IMR-90 (cell line): ENCODE measurements around the gene LRRC56. TPM values are rescaled to one million over a fixed set of nuclear protein-coding genes. Genes with fewer than 3 reads are reported as not detected.

Source experiments
- ATAC-seq: fragments of 200-7000 bp; cut with Tn5 transposase; 2 replicates; pipeline ENCODE4 v1.9.1; 2020; ENCODE audit warnings: low read depth, mild to moderate bottlenecking, moderate library complexity
- BruUV-seq: library from RNA; stranded (reverse); fragments of 400-500 nt; replicated peaks from 2 replicates; lab custom pipeline; 2021; lab: Mats Ljungman, UMichigan
- CTCF ChIA-PET: fragments of 300-600 bp; formaldehyde crosslinking; extraction: SDS; loops from one replicate; lab custom pipeline; 2021; ENCODE audit warnings: antibody characterized with exemption; lab: Yijun Ruan, JAX
- POLR2A ChIA-PET: fragments of 300-600 bp; sonication (Branson Sonifier 250); formaldehyde crosslinking; loops from one replicate; lab custom pipeline; 2022; ENCODE audit warnings: antibody characterized with exemption; ENCODE audit not compliant: unreplicated experiment; lab: Charles Lee
- DNase-seq: peaks from one replicate; pipeline ENCODE4 v3.0.0; 2013
- H2AFZ ChIP-seq: replicated peaks from 2 replicates; pipeline ENCODE3; 2013; ENCODE audit warnings: low read length, mild to moderate bottlenecking; ENCODE audit not compliant: poor library complexity
- H2AK5ac ChIP-seq: 2 replicates; pipeline ENCODE4 v1.6.1; 2013; ENCODE audit warnings: low read depth, low read length, inconsistent platforms
- H2AK9ac ChIP-seq: replicated peaks from 2 replicates; pipeline ENCODE3; 2013; ENCODE audit warnings: mild to moderate bottlenecking, low read depth, low read length, moderate library complexity; ENCODE audit not compliant: poor library complexity
- H2BK120ac ChIP-seq: 2 replicates; pipeline ENCODE4 v1.6.1; 2013; ENCODE audit warnings: low read depth, low read length, inconsistent platforms
- H2BK15ac ChIP-seq: 3 replicates; pipeline ENCODE4 v1.6.1; 2013; ENCODE audit warnings: low read depth, low read length, inconsistent platforms
- H2BK20ac ChIP-seq: 2 replicates; pipeline ENCODE4 v1.6.1; 2013; ENCODE audit warnings: low read depth, mild to moderate bottlenecking, inconsistent platforms, low read length, moderate library complexity
- H2BK5ac ChIP-seq: 2 replicates; pipeline ENCODE4 v1.6.1; 2013; ENCODE audit warnings: mild to moderate bottlenecking, low read depth, low read length, inconsistent platforms; ENCODE audit not compliant: poor library complexity, severe bottlenecking
- H3K14ac ChIP-seq: replicated peaks from 2 replicates; pipeline ENCODE4 v1.6.1; 2013; ENCODE audit warnings: low read depth, low read length, inconsistent platforms
- H3K18ac ChIP-seq: 2 replicates; pipeline ENCODE4 v1.6.1; 2013; ENCODE audit warnings: low read depth, low read length, control low read depth
- H3K23ac ChIP-seq: 2 replicates; pipeline ENCODE4 v1.6.1; 2013; ENCODE audit warnings: low read depth, low read length, inconsistent platforms
- H3K27ac ChIP-seq: 2 replicates; pipeline ENCODE4 v1.5.1; 2013; ENCODE audit warnings: mild to moderate bottlenecking, control low read depth, low read length; ENCODE audit not compliant: insufficient read depth
- H3K27me3 ChIP-seq: 2 replicates; pipeline ENCODE4 v1.6.1; 2013; ENCODE audit warnings: low read length; ENCODE audit not compliant: control insufficient read depth, insufficient read depth
- H3K36me3 ChIP-seq: 2 replicates; pipeline ENCODE4 v1.6.1; 2013; ENCODE audit warnings: low read length, mixed read lengths; ENCODE audit not compliant: control insufficient read depth, insufficient read depth
- H3K4ac ChIP-seq: 2 replicates; pipeline ENCODE4 v1.6.1; 2013; ENCODE audit warnings: low read depth, low read length, inconsistent platforms
- H3K4me1 ChIP-seq: 2 replicates; pipeline ENCODE4 v1.6.1; 2013; ENCODE audit warnings: low read length, mixed read lengths; ENCODE audit not compliant: control insufficient read depth, insufficient read depth
- H3K4me2 ChIP-seq: 2 replicates; pipeline ENCODE4 v1.6.1; 2013; ENCODE audit warnings: low read depth, mild to moderate bottlenecking, control low read depth, low read length, moderate library complexity
- H3K4me3 ChIP-seq: 2 replicates; pipeline ENCODE4 v1.5.1; 2013; ENCODE audit warnings: low read depth, mild to moderate bottlenecking, control low read depth, low read length, moderate library complexity; ENCODE audit not compliant: insufficient read depth
- H3K56ac ChIP-seq: 2 replicates; pipeline ENCODE4 v1.6.1; 2013; ENCODE audit warnings: low read length, inconsistent platforms; ENCODE audit not compliant: insufficient read depth; ENCODE audit errors: extremely low read depth
- H3K79me1 ChIP-seq, 2 experiments: 2 replicates each; pipeline ENCODE4 v1.6.1; 2013; ENCODE audit warnings: low read length in 2 of 2, inconsistent platforms in 1 of 2, low read depth in 1 of 2
- H3K9ac ChIP-seq: 2 replicates; pipeline ENCODE4 v1.6.1; 2013; ENCODE audit warnings: low read depth, low read length, control low read depth
- H3K9me1 ChIP-seq: 2 replicates; pipeline ENCODE4 v1.6.1; 2013; ENCODE audit warnings: low read length, inconsistent platforms; ENCODE audit not compliant: insufficient read depth
- H3K9me3 ChIP-seq: 2 replicates; pipeline ENCODE4 v1.6.1; 2013; ENCODE audit warnings: low read length; ENCODE audit not compliant: control insufficient read depth, insufficient read depth
- H4K20me1 ChIP-seq: 2 replicates; pipeline ENCODE4 v1.6.1; 2013; ENCODE audit warnings: low read length, inconsistent platforms; ENCODE audit not compliant: insufficient read depth
- H4K5ac ChIP-seq: 2 replicates; pipeline ENCODE4 v1.6.1; 2013; ENCODE audit warnings: mild to moderate bottlenecking, low read depth, low read length, control low read depth
- H4K8ac ChIP-seq, 2 experiments: 2 replicates each; pipeline ENCODE4 v1.6.1; 2013; ENCODE audit warnings: low read depth in 2 of 2, low read length in 2 of 2, control low read depth in 1 of 2, inconsistent platforms in 1 of 2
- H4K91ac ChIP-seq: 2 replicates; pipeline ENCODE4 v1.6.1; 2013; ENCODE audit warnings: low read depth, low read length, inconsistent platforms; ENCODE audit not compliant: insufficient read depth
- CHD1 ChIP-seq: IDR thresholded peaks from 2 replicates; pipeline ENCODE4 v1.6.1; 2012; ENCODE audit warnings: low read depth, low read length, improper control_type of control experiment
- CTCF ChIP-seq: conservative IDR thresholded peaks from 2 replicates; pipeline ENCODE4 v1.5.1; 2012; ENCODE audit warnings: mild to moderate bottlenecking, low read depth, low read length, improper control_type of control experiment
- ELK1 ChIP-seq: fragments of 150-350 bp; IDR thresholded peaks from 2 replicates; pipeline ENCODE4 v1.6.1; 2016; ENCODE audit warnings: low read depth, mild to moderate bottlenecking, low read length, moderate library complexity, borderline replicate concordance
- FOS ChIP-seq: fragments of 150-350 bp; IDR thresholded peaks from 2 replicates; pipeline ENCODE4 v1.6.1; 2016; ENCODE audit warnings: low read depth, low read length
- MAFK ChIP-seq: IDR thresholded peaks from 2 replicates; pipeline ENCODE4 v1.6.1; 2012; ENCODE audit warnings: low read depth, low read length, improper control_type of control experiment
- MAZ ChIP-seq: IDR thresholded peaks from 2 replicates; pipeline ENCODE4 v1.6.1; 2012; ENCODE audit warnings: low read depth, mild to moderate bottlenecking, low read length, improper control_type of control experiment, moderate library complexity, borderline replicate concordance
- MXI1 ChIP-seq: IDR thresholded peaks from 2 replicates; pipeline ENCODE4 v1.6.1; 2012; ENCODE audit warnings: low read depth, mild to moderate bottlenecking, low read length, moderate library complexity, borderline replicate concordance
- NFE2L2 ChIP-seq: fragments of 150-350 bp; IDR thresholded peaks from 2 replicates; pipeline ENCODE4 v1.6.1; 2016; ENCODE audit warnings: low read depth, mild to moderate bottlenecking, low read length
- POLR2A ChIP-seq: IDR thresholded peaks from 2 replicates; pipeline ENCODE4 v1.6.1; 2012; ENCODE audit warnings: mild to moderate bottlenecking, low read depth, low read length
- RCOR1 ChIP-seq: IDR thresholded peaks from 2 replicates; pipeline ENCODE4 v1.6.1; 2012; ENCODE audit warnings: mild to moderate bottlenecking, low read length, improper control_type of control experiment; ENCODE audit not compliant: insufficient replicate concordance
- RFX5 ChIP-seq: IDR thresholded peaks from 2 replicates; pipeline ENCODE4 v1.8.0; 2012; ENCODE audit warnings: low read depth, mild to moderate bottlenecking, low read length, moderate library complexity
- SMC3 ChIP-seq: fragments of 150-350 bp; IDR thresholded peaks from 2 replicates; pipeline ENCODE4 v1.6.1; 2016; ENCODE audit warnings: low read depth, mild to moderate bottlenecking, antibody characterized with exemption, low read length, moderate library complexity
- USF2 ChIP-seq: fragments of 150-350 bp; IDR thresholded peaks from 2 replicates; pipeline ENCODE4 v1.6.1; 2017; ENCODE audit warnings: mild to moderate bottlenecking, antibody characterized with exemption, low read length, low read depth
- WGBS, 2 experiments: methylation state at CpG; one replicate each; pipeline versions ENCODE4 v1.1.5 to v1.1.7; 2013; ENCODE audit warnings: missing lambda C conversion rate in 2 of 2; ENCODE audit not compliant: insufficient read length in 1 of 2; ENCODE audit errors: extremely low coverage in 2 of 2; 5-methylcytosine and 5-hydroxymethylcytosine counted together
- dilution Hi-C: fragments of 300-500 bp; cut with HindIII; formaldehyde crosslinking; loops from one replicate; pipeline ENCODE4 v1.14.3; 2018; ENCODE audit warnings: low sequenced_read_pairs; ENCODE audit not compliant: unreplicated experiment
- in situ Hi-C: fragments of 300-500 bp; cut with MboI; formaldehyde crosslinking; loops from 3 replicates; pipeline ENCODE4 v1.14.3; 2019; ENCODE audit warnings: low sequenced_read_pairs, inconsistent platforms, mixed read lengths
- intact Hi-C: fragments of 100-400 bp; cut with micrococcal nuclease; formaldehyde crosslinking; loops from 2 replicates; pipeline ENCODE4 v1.10.0; 2022
- polyA plus RNA-seq, 3 experiments: library from polyadenylated mRNA; depleted of rRNA; stranded (reverse); fragments of >200 nt; gene quantifications; 2 replicates each; pipeline ENCODE4 v1.2.3, GENCODE V29; 2012; ENCODE audit warnings: low replicate concordance in 1 of 3
- total RNA-seq: library from RNA; depleted of rRNA; stranded (reverse); fragments of >200 nt; gene quantifications from 2 replicates; pipeline ENCODE4 v1.2.3, GENCODE V29; 2012

LRRC56 gene
- total and polyA plus RNA-seq, 2 of the 4 experiments (the other 2 are of a cell fraction), result 0.36 to 1.3 TPM

GRCh38 chr11:568306-569157 is 31.2 kb downstream of the LRRC56 start:
- Histone ChIP-seq H4K5ac (peak overlapping the region; percentile 94), H3K27ac (peak overlapping the region; percentile 96), H2BK20ac (no peak overlapping the region), H2BK5ac (peak overlapping the region; percentile 99), H3K4me1 (peaks cover 17% of the 10 kb centered on the region), H3K27me3 (no peaks in the 10 kb centered on the region), H3K79me1 (peaks cover 29 to 42% of the 10 kb centered on the region in 2 experiments; a peak in 3 of 4 replicates), H2BK120ac (peak overlapping the region; percentile 60; the same call in 1 of the 2 replicates), H4K20me1 (peaks cover 29% of the 10 kb centered on the region), H4K91ac (peak overlapping the region; percentile 96; the same call in 1 of the 2 replicates), H3K23ac (peak overlapping the region; percentile 58; the same call in 1 of the 2 replicates), H3K18ac (0 out of 2 replicates have a peak overlapping the region, but pooled peaks have one; percentile 63), H2AK9ac (peak overlapping the region; percentile 100), H2AK5ac (peak overlapping the region; percentile 80), H3K36me3 (peaks cover 14% of the 10 kb centered on the region), H3K56ac (peak overlapping the region; percentile 41), H2BK15ac (peak overlapping the region; percentile 26; the same call in 2 of the 3 replicates), H3K9me3 (no peaks in the 10 kb centered on the region), H3K9ac (peak overlapping the region; percentile 100), H3K4me3 (peak overlapping the region; percentile 100), H4K8ac (peak overlapping the region; percentile 88 to 99), H3K4ac (peak overlapping the region; percentile 96), H3K9me1 (no peaks in the 10 kb centered on the region), H2AFZ (peak overlapping the region; percentile 93), H3K14ac (peak overlapping the region; percentile 98), H3K4me2 (peak overlapping the region; percentile 89)
- dilution Hi-C loops (no loop called here), in situ Hi-C loops (no loop called here), intact Hi-C loops (no loop called here)
- BruUV-seq, result no TSS peak
- DNase-seq (peak; percentile 89), ATAC-seq (peak; percentile 98)
- CTCF ChIA-PET, result interaction anchor here (0.7 kb wide), 1 partner anchor 82 kb away, joined by 5 read pairs; no protein-coding TSS in a partner anchor
- 0% methylated on average over 69 of the region's 123 CpGs; no CpG with 5 or more reads in 1 of the 2 experiments for WGBS, 2 experiments
- POLR2A ChIA-PET, result no interaction called here
- TF ChIP-seq RFX5, result no peak
- TF ChIP-seq CTCF, result no peak
- TF ChIP-seq NFE2L2, result no peak
- peak; percentile 52; the same call in 1 of the 2 replicates for TF ChIP-seq MXI1
- peak; percentile 82 for TF ChIP-seq POLR2A
- TF ChIP-seq FOS, result no peak
- TF ChIP-seq MAZ, result peak; percentile 82; the same call in 1 of the 2 replicates
- no peak for TF ChIP-seq SMC3
- peak; percentile 74; the same call in 1 of the 2 replicates for TF ChIP-seq CHD1
- no peak for TF ChIP-seq RCOR1
- no peak for TF ChIP-seq ELK1
- no peak for TF ChIP-seq MAFK
- TF ChIP-seq USF2, result peak; percentile 14; the same call in 1 of the 2 replicates
